Activated T-cell treated with anti-CD3 and anti-CD28 coated beads, Interleukin-2, amount 50 U/mL, for 1 hour (primary cell): ENCODE measurements around the gene PLXNA4.

Experiments used
- DNase-seq: peaks from one replicate; pipeline ENCODE4 v3.0.0-alpha.2; 2020

PLXNA4 gene

GRCh38 chr7:132130497-132130896 is 445.8 kb downstream of the PLXNA4 start:
- DNase-seq, result no peak

- DNase-seq, result no peak
Measured at GRCh38 chr7:132125872-132126595, 450.2 kb downstream of the PLXNA4 start.

DNA sequence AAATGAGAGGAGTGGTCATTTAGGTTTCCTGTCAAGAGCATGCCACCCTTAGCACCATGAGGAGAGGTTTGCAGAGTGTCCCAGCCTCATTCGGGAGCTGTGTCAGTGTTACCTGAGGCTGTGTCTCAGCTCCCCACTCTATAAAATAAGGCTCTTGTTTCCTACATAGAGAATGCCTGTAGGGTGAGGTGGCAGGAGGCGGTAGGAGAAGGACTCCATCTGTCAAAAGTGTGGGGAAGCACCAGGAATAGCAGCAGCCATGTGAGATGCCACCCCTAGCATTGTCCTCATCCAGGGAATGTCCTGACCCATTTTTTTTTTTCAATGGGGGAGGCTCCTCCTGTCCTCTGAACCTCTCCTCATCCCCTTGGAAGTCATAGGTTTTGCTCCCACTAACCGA is 451.2 kb downstream of the PLXNA4 start:
- DNase-seq, result no peak

DNA sequence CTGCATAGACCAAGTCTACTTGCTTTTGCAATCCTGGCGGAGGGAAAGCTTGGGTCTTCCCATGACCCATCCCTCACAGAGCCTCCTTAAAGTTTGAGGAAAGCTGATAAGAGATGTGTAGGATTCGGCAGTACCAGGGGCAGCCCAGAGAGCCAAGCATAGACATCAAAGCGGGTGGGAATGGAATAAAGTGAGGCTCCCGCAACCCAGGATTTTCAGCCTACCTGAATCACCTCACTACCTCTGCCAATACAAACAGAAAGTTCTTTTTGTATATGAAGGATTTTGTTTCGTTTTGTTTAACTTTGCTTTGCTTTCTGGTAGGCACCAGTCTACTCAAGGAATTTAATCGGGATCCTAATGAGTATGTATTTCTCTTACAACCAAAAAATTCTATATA is 451.7 kb downstream of the PLXNA4 start:
- DNase-seq, result no peak

GRCh38 chr7:132123773-132124172 is 452.5 kb downstream of the PLXNA4 start:
- DNase-seq, result no peak

GRCh38 chr7:132122901-132123300 is 453.4 kb downstream of the PLXNA4 start:
- no peak for DNase-seq

GRCh38 chr7:132121987-132122386 is 454.3 kb downstream of the PLXNA4 start:
- no peak for DNase-seq

- no peak for DNase-seq
Measured at GRCh38 chr7:132118641-132119040, 457.6 kb downstream of the PLXNA4 start.

- no peak for DNase-seq
Measured at GRCh38 chr7:132117636-132118035, 458.6 kb downstream of the PLXNA4 start.

- no peak for DNase-seq
Measured at GRCh38 chr7:132117181-132117580, 459.1 kb downstream of the PLXNA4 start.

DNA sequence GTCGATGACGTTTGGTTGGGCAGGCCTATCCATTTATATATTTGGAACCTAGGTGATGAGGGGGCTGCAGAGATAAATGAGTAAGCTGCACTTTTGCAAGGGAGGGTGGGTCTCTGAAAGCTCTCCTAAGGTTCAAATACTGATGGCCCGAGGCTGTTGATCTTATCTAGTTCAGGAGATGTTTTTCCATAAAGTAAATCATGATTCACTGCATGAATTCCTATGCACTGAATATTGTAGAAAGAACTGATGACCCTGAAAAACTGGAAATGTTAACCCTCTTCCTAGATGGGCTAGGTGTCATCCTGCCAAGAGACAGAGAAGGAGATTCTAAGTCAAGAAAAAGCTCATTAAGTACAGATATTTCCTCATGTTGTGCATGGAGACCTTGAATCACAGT is 459.9 kb downstream of the PLXNA4 start:
- DNase-seq, result no peak

GRCh38 chr7:132115758-132116157 is 460.5 kb downstream of the PLXNA4 start:
- no peak for DNase-seq

DNA sequence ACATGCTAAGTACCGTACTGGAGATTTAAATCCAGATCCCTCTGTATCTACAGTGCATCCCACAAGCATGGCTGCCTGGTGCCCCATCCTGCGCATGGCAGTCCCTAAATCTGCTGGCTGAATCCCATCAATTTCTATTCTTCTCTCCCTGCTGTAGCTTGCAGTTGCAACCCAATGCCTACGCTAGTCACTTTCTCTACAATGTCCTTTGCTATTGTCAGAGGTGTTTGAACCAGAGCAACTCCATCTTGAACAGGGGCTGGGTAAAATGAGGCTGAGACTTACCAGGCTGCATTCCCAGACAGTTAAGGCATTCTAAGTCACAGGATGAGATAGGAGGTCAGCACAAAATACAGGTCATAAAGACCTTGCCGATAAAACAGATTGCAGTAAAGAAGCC is 461.2 kb downstream of the PLXNA4 start:
- DNase-seq, result no peak

- no peak for DNase-seq
Measured at GRCh38 chr7:132114411-132114810, 461.9 kb downstream of the PLXNA4 start.

DNA sequence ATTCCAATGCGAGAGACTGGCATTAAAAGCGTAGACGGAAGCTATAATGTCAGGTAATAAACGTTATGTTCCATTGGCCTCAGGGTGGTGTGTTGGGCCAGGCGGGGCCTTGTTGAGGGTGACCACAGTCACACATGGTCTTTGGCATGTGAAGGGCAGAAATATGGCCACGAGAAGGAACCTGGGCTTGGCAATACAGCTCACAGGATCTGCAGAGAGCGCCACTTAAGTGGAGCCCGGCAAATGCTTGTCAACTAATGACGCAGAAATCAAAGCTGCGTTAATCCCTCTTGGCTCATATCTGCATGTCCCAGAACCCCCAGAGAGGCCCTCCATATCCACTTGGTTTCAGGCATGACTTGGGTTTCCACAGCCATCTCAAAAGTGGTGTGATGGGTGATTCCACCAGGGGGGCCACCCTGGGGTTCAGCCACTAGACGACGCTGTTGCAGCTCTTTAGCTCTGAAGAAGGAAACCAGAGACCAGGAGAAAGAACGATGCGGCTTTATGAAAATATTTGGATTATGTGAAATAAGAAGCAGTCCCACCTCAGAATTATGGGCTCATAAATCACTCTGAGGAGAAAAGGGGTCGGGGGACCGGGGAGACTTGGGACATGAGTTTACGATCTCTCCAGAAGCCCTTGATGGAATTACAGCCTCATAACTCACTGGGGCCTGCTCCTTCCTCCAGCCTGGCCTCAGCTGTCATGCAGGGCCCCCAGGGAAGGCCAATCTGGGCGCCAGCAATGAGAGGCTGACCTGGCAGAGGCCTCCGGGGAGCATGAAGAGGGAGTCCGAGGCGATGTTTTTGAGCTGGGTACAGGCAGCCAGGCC is 462.5 kb downstream of the PLXNA4 start:
- no peak for DNase-seq

DNA sequence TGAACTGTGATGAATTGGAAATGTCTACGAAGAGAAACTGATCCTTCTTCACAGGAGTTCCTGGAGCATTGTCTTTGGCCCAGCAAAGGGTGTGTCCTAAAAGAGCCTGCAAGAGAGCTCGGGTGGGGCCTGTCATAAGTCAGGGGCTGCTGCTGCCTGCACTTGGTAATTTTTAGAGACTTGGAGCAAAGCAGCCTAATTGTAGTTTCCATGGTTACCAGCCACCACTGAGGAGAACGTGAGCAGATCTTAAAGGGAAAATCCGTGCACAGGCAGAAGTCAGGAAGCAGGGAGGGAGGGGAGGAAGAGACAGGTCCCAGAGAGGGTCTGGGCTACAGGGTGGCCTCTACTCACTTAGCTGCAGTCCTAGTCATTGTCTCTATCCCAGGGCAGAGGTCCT is 463.6 kb downstream of the PLXNA4 start:
- no peak for DNase-seq

- DNase-seq, result no peak
Measured at GRCh38 chr7:132112106-132112505, 464.2 kb downstream of the PLXNA4 start.

GRCh38 chr7:132110692-132111091 is 465.6 kb downstream of the PLXNA4 start:
- no peak for DNase-seq

- no peak for DNase-seq
Measured at GRCh38 chr7:132109769-132110168, 466.5 kb downstream of the PLXNA4 start.

GRCh38 chr7:132108563-132108962 is 467.7 kb downstream of the PLXNA4 start:
- DNase-seq, result no peak

- DNase-seq, result no peak
Measured at GRCh38 chr7:132106491-132106890, 469.8 kb downstream of the PLXNA4 start.

GRCh38 chr7:132105096-132105495 is 471.2 kb downstream of the PLXNA4 start:
- DNase-seq, result no peak

DNA sequence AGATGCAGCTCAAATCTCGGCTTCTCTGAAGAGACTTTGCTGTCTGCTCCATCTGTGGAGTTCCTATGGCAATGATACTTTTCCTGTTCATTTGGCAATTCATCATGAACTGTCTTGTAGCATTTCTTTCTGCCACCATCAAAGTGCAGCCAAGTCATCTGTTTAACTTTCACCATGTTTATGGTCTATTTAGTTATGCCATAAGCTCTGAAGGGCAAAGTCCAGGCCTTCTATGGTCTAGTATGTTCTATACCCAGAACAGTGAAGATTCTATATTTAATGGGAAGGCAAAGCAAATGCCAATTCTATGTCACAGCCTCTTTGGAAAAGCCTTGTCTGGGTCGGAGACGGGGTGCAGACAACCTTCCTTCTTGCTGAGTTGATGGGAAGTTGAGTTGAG is 472.6 kb downstream of the PLXNA4 start:
- DNase-seq, result no peak

DNA sequence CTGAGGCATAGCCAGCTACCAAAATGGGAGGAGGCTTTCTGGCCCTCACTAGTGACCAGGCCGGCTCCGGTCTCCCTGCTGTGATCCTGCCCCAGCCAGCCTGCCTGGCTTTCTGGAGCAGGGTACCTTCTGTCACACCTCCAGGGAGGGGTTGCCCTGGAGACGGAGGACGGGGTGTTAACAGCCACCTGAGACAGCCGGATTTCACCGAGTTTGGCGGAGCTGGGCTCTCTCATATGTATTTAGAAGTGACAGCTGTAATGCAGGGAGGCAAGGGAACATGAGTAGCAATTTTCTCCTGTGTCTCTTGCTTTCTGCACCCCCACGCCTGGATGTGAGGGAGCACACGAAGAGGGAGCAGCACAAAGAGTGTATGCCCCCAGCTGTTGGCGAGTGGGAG is 473.3 kb downstream of the PLXNA4 start:
- no peak for DNase-seq
